H54 (cell line): ENCODE measurements around the gene SCAP.

ENCODE experiments used
- DNase-seq: peaks from one replicate; pipeline ENCODE4 v3.0.0; 2011; ENCODE audit warnings: low spot score, mixed read lengths; ENCODE audit not compliant: insufficient read length
- FAIRE-seq: peaks from 3 replicates; lab custom pipeline; 2011; peaks lifted over from hg19 to GRCh38; lab: Jason Lieb, UNC
- POLR2A ChIP-seq: IDR thresholded peaks from 2 replicates; pipeline ENCODE4 v1.6.1; 2011; ENCODE audit warnings: low read depth, mild to moderate bottlenecking, low read length

Gene SCAP

GRCh38 chr3:47420511-47421484, 54.9 kb downstream of the SCAP start:
- no peak for TF ChIP-seq POLR2A
- DNase-seq (peak; percentile 94), FAIRE-seq (peak; percentile 15)

- no peak for TF ChIP-seq POLR2A
- DNase-seq (no peak), FAIRE-seq (no peak)
Observed at GRCh38 chr3:47420044-47420430, 55.7 kb downstream of the SCAP start.

- DNase-seq = no peak
- TF ChIP-seq POLR2A = no peak
- FAIRE-seq = no peak
Observed at GRCh38 chr3:47419083-47420043, 56.4 kb downstream of the SCAP start.

GRCh38 chr3:47418167-47419082, 57.3 kb downstream of the SCAP start:
- no peak for TF ChIP-seq POLR2A
- DNase-seq (peak; percentile 48), FAIRE-seq (no peak)

- DNase-seq = no peak
- no peak for TF ChIP-seq POLR2A
Observed at GRCh38 chr3:47416041-47416440, 59.7 kb downstream of the SCAP start.

GRCh38 chr3:47414666-47415587, 60.8 kb downstream of the SCAP start:
- no peak for FAIRE-seq

More at GRCh38 chr3:47416041-47416440, 59.7 kb downstream of the SCAP start:
- no peak for FAIRE-seq

GRCh38 chr3:47414161-47414564, 61.6 kb downstream of the SCAP start:
- TF ChIP-seq POLR2A = no peak
- no peak for FAIRE-seq
- DNase-seq = no peak

More at GRCh38 chr3:47414666-47415587, 60.8 kb downstream of the SCAP start:
- TF ChIP-seq POLR2A = no peak
- DNase-seq = no peak

- FAIRE-seq (no peak), DNase-seq (no peak)
- TF ChIP-seq POLR2A = no peak
Observed at GRCh38 chr3:47413751-47414150, 62.0 kb downstream of the SCAP start.

- FAIRE-seq (no peak), DNase-seq (no peak)
- no peak for TF ChIP-seq POLR2A
Observed at GRCh38 chr3:47412842-47413520, 62.8 kb downstream of the SCAP start.

GRCh38 chr3:47412453-47412756, 63.3 kb downstream of the SCAP start:
- DNase-seq (no peak), FAIRE-seq (no peak)
- TF ChIP-seq POLR2A = no peak

- DNase-seq (no peak), FAIRE-seq (no peak)
- TF ChIP-seq POLR2A = no peak
Observed at GRCh38 chr3:47411696-47412452, 63.9 kb downstream of the SCAP start.
